CD4-positive, alpha-beta T cell treated with Interleukin-4 for 4 hours (primary cell): Measurements from ENCODE around the gene TMEM163.

Source experiments
- DNase-seq: peaks from one replicate; pipeline ENCODE4 v3.0.0-alpha.2; 2020

TMEM163 gene

GRCh38 chr2:134470561-134471168 lies 248.1 kb downstream of the TMEM163 start:
- no peak for DNase-seq

DNA sequence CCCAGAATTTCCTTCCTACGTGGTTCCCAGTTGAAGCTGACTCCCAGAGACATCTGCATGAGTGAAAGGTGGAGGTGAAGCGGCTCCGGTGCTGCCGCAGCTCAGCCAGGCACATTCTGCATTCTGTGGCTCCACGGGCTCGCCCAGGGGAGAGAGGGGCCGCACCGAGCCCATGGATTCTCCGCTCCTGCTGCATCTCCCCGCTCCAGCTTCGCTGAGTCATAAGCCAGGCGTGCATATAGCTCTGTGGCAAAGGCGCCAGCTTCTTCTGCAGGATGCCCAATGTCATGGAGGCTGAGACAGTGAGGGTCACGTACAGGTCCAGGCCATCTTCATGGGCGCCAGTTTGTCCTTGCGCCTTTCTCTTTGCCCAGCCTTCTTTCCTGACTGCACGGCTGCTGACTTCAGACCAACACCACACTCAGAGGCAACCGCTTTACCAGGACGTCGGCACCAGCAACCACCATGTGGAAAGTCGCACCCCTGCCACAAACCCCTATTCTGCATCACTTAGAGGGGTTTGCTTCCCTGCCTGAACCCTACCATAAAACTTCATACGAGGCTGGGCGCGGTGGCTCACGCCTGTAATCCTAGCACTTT lies 249.2 kb downstream of the TMEM163 start:
- no peak for DNase-seq

- DNase-seq, result no peak
Measured at GRCh38 chr2:134468776-134469175, 250.0 kb downstream of the TMEM163 start.

DNA sequence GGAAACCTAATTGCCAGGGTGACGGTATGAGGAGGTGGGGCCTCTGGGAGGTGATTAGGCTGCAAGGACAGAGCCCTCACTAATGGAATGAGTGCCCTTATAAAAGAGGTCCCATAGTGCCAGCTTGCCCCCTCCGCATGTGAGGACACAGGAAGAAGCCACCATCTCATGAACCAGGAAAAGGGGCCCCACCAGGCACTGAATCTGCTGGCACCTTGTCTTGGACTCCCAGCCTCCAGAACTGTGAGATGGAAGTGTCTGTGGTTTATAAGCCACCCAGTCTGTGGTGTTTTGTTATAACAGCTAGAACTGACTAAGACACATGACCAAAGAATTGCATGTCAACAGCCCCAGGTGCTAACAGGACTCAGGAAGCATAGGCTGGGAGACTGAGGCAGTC lies 250.6 kb downstream of the TMEM163 start:
- DNase-seq, result no peak

- peak; percentile 14 for DNase-seq
Measured at GRCh38 chr2:134466141-134466540, 252.7 kb downstream of the TMEM163 start.

DNA sequence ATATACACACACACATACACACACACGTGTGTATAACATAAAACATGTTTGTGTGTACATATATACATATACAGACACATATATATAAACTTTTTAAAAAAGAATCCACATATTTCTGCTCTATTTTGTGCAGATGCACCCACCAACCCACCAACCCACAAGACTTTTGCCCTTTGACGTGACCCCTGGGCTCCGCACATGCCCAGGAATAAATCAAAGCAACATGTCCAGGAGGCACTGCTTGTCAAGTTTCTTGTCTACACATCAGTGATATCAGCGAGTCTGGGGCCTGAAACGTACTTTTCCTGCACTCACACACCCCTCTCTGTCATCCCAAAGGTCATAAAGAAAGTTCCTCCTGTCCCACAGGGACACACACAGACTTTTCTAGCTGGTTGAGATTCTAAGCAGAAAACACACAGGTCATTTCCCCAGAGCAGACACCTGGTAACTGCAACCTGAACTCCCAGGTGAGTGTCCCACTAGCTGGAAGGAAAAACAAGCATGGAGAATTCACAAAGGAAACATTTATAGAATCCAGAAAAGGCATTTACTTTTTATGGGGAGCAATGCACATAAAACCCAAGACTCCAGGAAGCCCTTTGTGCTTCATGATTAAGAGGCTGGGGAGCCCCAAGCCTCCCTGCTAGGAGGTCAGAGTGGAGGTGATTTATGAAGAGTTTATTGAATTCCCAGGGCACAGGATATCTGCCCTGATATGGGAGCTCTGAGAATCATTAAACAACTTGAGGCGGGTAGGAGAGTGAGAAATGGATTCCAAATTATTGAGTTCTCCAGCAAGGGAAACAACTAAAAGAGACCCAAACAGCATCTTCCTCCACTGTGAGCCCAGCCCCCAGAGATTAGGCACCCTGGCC lies 253.3 kb downstream of the TMEM163 start:
- no peak for DNase-seq

DNA sequence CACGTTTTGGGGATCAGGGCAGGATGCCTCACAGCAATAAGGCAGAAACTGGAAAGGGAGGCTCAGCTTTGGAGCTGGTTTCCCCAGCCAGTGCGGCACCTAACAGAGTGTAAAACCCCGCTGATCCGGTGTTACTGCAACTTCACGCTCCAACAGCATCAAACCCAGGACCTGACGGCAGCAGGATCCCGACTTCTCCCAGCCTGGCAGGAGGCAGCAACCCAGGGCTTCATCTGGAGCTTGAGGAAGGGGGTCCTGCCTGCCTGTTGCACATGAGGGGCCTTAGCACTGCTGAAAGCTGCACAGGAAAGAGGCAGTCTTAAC lies 255.1 kb downstream of the TMEM163 start:
- no peak for DNase-seq

DNA sequence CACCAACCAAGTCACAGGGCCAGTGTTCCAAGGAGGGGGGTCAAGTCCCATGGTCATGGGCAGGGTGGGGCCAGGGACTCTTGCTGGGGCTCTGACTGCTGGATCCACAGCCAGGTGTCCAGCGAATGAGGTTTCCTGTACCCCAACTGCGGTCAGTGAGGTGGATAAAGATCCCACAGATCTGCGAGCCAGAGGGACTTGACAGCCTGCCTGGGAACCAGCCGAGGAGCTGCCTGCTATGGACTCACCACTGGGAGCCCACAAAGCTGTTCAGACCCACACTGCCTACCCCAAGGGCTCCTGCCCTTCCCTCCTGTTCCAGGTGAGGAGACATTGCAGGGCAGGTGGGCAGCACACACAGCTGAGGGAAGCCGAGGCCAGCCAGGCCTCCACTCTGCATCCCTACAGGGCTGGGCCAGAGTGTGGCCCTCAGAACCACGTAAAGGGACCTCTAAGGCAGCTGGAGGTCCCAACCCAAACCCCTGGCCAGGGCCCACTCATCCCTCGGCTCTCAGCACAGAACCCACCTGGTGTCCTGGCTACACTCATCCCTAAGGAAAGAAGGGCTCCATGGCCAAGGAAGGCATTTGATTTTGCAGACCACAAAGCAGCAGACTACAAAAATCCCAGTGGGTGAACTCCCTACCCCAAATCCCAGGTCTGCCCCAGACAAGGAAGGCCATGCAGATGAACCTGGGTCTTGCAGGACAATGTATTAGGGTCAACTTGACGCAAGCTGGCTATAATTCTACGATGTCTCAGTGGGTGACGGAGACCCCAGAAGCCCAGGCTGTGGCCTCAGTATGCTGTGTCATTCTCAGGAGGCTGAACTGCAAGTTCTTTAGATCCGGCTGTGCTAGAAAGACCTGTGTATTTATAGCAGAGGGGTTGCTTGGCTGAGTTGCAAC lies 255.8 kb downstream of the TMEM163 start:
- DNase-seq, result no peak

DNA sequence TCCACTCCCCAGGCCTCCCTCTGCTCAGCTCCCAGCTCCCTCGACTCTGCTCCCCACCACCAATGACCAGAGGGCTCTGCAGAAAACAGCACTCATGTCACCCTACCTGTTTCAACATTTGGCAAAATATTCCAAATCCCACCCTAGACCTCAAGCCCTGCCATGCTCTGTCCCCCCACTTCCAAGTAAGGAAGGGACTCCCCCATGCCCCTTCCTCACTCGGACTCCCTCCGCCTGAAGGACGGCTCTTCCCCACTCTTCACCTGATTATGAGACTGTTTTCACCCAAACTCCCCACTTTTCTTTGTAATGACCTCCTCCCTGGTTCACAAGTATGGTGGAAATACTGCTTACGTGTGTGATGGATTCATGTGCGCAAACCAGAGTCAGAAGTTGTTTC lies 256.5 kb downstream of the TMEM163 start:
- no peak for DNase-seq

GRCh38 chr2:134461511-134461910 lies 257.3 kb downstream of the TMEM163 start:
- DNase-seq, result no peak

DNA sequence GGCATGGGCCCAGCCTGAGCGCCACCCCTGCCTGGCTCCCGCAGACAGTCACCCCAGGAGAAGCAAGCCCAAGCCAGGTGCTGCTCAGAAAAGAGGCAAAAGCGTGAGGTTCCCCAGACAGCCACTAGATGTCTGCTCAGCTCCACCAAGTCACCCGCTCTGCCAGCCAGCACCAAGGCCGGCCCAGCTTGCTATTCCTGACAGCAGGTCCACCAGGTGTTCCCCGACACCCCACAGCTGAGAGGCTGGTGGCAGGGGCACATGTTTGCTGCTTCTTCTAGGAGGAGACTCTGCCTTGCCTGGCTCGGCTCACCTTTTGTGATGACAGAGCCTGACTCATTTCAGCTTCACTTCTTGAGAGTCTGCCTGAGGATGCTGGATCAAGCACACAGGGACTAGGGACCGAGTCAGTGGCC lies 258.2 kb downstream of the TMEM163 start:
- peak; percentile 2 for DNase-seq

DNA sequence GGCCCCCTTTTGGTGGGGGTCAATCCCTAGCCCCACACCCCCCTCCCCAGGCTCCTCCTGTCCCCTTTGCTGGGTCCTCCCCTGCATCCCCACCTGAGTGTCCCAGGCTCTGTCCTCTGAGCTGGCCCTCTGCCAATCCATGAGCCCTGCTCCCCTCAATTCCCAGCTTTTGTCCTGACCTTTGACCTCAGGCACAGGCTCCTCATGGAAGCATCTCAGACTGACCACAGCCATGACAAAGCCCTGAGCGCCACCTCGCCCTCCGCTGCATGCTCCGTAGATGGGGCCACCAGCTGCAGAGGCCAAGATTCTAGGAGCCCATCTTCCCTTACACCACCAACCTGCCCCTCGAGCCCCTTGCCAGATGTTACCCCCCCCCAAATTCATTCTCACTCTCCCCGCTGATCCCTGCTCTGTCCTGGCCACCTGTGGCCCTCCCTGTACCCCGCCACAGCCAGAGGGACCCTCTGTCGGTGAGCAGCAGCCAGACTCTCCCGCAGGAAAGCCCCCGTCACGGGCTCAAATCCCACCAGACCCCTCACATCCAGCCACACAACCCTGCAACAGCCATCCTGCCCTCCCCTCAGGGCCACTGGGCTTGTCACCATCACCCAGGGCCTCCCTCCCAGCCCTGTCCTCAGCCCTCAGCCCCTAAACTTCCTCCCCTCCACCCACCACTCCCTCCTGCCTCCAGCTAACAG lies 258.9 kb downstream of the TMEM163 start:
- no peak for DNase-seq

GRCh38 chr2:134458950-134459349 lies 259.9 kb downstream of the TMEM163 start:
- no peak for DNase-seq

DNA sequence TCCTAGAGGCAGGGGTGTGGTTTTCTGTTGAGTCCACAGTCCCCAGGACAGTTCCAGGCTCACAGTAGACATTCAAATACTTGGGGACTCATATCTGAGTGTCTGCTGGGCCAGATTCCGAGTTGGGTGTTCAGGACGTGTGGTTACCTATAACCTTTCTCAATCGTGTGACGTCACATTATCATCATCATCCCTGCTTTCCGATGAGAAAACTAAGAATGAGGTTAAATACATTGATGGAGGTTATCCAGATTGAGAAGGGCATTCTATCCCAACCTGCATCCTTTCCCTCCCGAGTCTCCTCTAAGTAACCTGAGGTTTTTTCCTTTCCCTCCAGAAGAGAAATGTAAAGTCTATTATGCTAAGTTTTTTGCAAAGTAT lies 260.3 kb downstream of the TMEM163 start:
- DNase-seq, result no peak

DNA sequence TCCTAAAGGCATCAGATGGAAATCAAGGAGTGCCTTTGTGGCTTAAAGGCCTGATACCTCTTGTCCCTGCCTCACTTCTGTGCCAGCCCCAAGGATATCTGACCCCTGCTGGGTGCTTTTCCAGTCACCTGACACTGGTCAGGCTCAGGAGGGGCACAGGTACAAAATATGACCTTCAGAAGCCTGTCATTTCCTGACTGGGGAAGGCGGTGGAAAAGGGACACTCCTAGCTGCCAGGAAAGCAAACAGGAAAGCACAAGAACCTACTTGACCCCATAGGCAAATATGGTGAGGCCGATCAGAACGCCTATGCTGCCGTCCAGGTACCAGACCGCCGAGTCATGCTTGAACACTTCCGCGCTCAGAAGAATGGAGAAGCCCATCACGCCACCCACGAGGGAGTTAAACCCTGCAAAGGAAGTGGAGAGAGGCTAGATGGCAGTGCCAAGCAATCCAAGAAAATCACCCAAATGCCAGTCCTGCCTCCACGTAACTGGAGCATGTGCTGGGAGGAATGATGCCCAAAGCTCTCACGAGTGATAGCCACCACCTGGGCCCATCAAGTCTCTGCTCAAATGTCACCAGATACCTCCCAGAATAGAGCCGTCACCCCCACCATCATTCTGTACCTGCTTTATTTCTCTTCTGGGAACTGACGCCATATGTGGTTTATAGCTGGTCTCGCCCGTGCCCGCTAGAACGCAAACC lies 260.9 kb downstream of the TMEM163 start:
- no peak for DNase-seq

DNA sequence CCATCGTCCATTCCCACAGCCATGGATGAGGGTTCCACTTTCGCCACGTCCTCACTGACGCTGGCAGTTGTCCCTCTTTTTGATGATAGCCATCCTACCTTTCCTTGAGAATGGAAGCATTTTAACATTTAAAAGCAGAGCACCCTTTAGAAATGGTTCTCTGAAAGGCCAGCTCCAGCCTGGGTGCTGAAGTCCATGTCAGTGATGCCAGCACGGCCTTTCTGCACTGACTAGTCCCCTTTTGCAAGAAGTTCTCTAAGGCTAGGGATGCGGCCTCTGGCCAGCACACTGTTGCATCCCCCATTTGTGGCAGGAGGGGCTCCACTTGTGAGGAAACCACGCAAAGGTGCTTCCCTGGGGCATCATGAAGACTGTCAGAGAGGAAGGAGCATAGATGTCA lies 261.4 kb downstream of the TMEM163 start:
- no peak for DNase-seq

DNA sequence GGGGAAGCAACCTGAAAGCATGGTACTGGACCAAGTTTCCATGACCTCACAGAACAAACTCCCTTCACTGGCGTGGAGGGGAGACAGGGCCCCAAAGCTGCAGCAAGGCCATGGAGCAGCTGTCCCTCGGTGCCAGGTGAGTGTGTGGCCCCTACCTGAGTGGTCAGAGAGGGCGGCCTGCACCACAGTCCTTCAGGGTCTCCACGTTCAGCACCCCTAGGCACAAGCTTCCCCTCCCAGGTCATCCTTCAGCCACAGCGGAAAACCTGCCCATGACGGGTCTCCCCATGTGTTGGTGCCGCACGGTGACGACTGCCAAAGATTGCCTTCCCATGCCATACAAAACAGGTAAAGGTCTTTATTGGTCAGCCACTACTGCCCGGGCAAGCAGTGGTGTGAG lies 263.4 kb downstream of the TMEM163 start:
- no peak for DNase-seq

DNA sequence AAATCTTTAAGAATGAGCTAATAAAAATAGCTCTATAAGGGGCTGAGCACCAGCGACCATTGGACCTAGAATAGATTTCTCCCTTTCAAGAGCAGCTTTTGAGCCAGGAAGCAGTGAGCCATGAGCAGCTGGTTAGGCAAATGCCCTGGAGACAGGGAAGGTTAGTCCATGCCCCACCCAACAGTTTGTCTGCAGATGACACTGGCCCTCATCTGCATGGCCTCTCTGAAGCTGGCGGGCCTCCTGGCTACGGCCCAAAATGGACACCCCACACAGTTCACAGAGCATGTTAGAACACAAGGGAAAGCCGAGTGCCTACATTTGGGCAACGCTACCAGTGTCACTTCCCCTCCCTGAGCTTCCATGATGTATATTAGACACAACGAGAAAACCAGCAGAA lies 263.9 kb downstream of the TMEM163 start:
- DNase-seq, result no peak

DNA sequence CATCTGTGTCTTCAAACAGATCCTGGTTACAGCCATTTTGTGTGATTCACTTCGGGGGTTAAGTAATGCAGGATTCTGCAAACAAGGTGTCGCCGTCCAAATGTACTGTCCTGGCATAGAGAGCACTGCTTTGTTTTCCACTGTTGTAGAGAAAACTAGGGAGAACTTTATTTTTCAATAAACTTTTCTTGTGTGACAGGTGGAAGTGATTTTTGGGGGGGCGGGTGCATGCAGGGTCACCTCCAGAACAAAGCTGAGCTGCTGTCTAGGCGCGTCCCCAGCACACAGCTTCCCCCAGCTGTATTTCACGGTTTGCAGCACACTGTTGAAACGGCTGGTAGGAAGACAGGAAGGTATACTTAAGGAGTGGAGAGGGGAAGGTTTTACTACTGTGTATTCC lies 264.4 kb downstream of the TMEM163 start:
- DNase-seq, result no peak

DNA sequence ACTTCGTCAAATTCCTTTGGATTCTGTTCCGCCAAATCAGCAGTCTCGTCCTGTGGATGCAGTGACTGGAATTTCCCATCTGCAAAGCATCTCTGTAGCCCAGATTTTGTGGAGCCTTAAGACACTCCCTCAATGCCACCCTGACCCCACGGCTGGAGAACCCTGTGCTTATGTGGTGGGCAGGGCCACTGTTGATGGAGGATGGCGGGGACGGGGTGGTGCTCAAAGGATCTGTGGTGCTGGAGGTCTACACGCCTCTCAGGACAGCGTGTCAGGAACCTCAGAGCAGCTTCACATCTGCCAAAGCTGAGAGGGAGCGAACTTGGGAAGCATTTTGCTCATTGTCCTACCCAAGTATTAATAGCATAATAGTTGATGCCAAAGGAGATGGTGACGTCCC lies 264.8 kb downstream of the TMEM163 start:
- no peak for DNase-seq

GRCh38 chr2:134453476-134453875 lies 265.3 kb downstream of the TMEM163 start:
- DNase-seq, result no peak
